Caco-2 (cell line): Measurements from ENCODE around the gene SPEG. TPM values are rescaled to one million over a fixed set of nuclear protein-coding genes. Genes with fewer than 3 reads are reported as not detected.

Experiments used
- BruUV-seq: library from RNA; stranded (reverse); fragments of 400-500 nt; replicated peaks from 2 replicates; lab custom pipeline; 2021; lab: Mats Ljungman, UMichigan
- CTCF ChIA-PET: fragments of 300-600 bp; sonication (Branson Sonifier 250); formaldehyde crosslinking; loops from one replicate; lab custom pipeline; 2022; ENCODE audit warnings: antibody characterized with exemption; lab: Charles Lee
- POLR2A ChIA-PET: fragments of 300-600 bp; sonication (Branson Sonifier 250); formaldehyde crosslinking; loops from one replicate; lab custom pipeline; 2022; ENCODE audit warnings: antibody characterized with exemption; lab: Charles Lee
- DNase-seq, 2 experiments: peaks; one replicate each; pipeline versions ENCODE4 v3.0.0 to v3.0.0-alpha.2; 2020 to 2022
- H3K27me3 ChIP-seq: replicated peaks from 2 replicates; pipeline ENCODE4 v1.6.0; 2011; ENCODE audit warnings: low read length; ENCODE audit not compliant: control insufficient read depth, insufficient read depth
- H3K36me3 ChIP-seq: 2 replicates; pipeline ENCODE4 v1.5.1; 2011; ENCODE audit warnings: low read length; ENCODE audit not compliant: control insufficient read depth, insufficient read depth
- H3K4me1 ChIP-seq: fragments of 250-450 bp; sonication (Bioruptor Pico); 2 replicates; pipeline ENCODE4 v1.5.1; 2020; ENCODE audit warnings: mild to moderate bottlenecking
- H3K4me3 ChIP-seq: 2 replicates; pipeline ENCODE4 v1.5.1; 2011; ENCODE audit warnings: low read depth, mild to moderate bottlenecking, control low read depth, low read length
- H3K9me3 ChIP-seq: fragments of 250-450 bp; sonication (Bioruptor Pico); 2 replicates; pipeline ENCODE4 v1.5.1; 2020; ENCODE audit warnings: mild to moderate bottlenecking, moderate library complexity
- H3K27ac Mint-ChIP-seq: one replicate; pipeline ENCODE4 v1.8.0; 2022; ENCODE audit warnings: mixed read lengths; ENCODE audit not compliant: unreplicated experiment
- H3K27me3 Mint-ChIP-seq: one replicate; pipeline ENCODE4 v1.8.0; 2022; ENCODE audit warnings: mixed read lengths; ENCODE audit not compliant: insufficient read depth, unreplicated experiment
- H3K36me3 Mint-ChIP-seq: one replicate; pipeline ENCODE4 v1.8.0; 2022; ENCODE audit warnings: mild to moderate bottlenecking, mixed read lengths; ENCODE audit not compliant: insufficient read depth, unreplicated experiment
- H3K4me1 Mint-ChIP-seq: one replicate; pipeline ENCODE4 v1.8.0; 2022; ENCODE audit warnings: low read depth, mixed read lengths; ENCODE audit not compliant: unreplicated experiment
- H3K4me3 Mint-ChIP-seq: one replicate; pipeline ENCODE4 v1.8.0; 2022; ENCODE audit warnings: mild to moderate bottlenecking, moderate library complexity, mixed read lengths; ENCODE audit not compliant: unreplicated experiment
- H3K9me3 Mint-ChIP-seq: one replicate; pipeline ENCODE4 v1.8.0; 2022; ENCODE audit warnings: mixed read lengths; ENCODE audit not compliant: unreplicated experiment
- CTCF ChIP-seq, 2 experiments: fragments of 200-600 bp in 1 of 2; IDR thresholded peaks; 1 replicate in 1 of 2; 2 replicates in 1 of 2; pipeline versions ENCODE4 v1.5.1 to v1.8.0; 2011 to 2022; ENCODE audit warnings: antibody characterized with exemption in 1 of 2, control low read depth in 1 of 2, inconsistent platforms in 1 of 2, low read depth in 1 of 2, low read length in 1 of 2, mild to moderate bottlenecking in 1 of 2, moderate library complexity in 1 of 2; ENCODE audit not compliant: insufficient read depth in 1 of 2, severe bottlenecking in 1 of 2, unreplicated experiment in 1 of 2
- intact Hi-C: fragments of 100-400 bp; cut with micrococcal nuclease; formaldehyde crosslinking; loops from one replicate; pipeline ENCODE4 v1.10.0; 2022; ENCODE audit not compliant: unreplicated experiment
- total RNA-seq: library from RNA; stranded (reverse); gene quantifications from 2 replicates; pipeline ENCODE4 v1.2.3, GENCODE V29; 2022

Gene SPEG
- total RNA-seq, 1 experiment from 2014 or later: 18.6 TPM

GRCh38 chr2:219445220-219445640 lies 10.6 kb downstream of the SPEG start:
- CTCF ChIA-PET: interaction anchor here (0.6 kb wide), 1 partner anchor 355 kb away, joined by 3 read pairs; no protein-coding TSS in a partner anchor
- no peaks in the 10 kb centered on the region for H3K36me3 ChIP-seq
- Mint-ChIP-seq H3K4me1 (no peaks in the 10 kb centered on the region), H3K27me3 (no peaks in the 10 kb centered on the region), H3K9me3 (no peaks in the 10 kb centered on the region), H3K36me3 (no peaks in the 10 kb centered on the region), H3K4me3 (no peak overlapping the region), H3K27ac (no peak overlapping the region)
- BruUV-seq: no TSS peak
- no peak for DNase-seq
- H3K4me1 ChIP-seq: peaks cover 10% of the 10 kb centered on the region
- no peaks in the 10 kb centered on the region for H3K27me3 ChIP-seq
- POLR2A ChIA-PET: no interaction called here
- H3K4me3 ChIP-seq: no peak overlapping the region
- intact Hi-C loops: no loop called here
- no peaks in the 10 kb centered on the region for H3K9me3 ChIP-seq
- TF ChIP-seq CTCF (IDR thresholded peaks at IDR 0.05; ENCODE audit: insufficient read depth in 1 of 2, low read depth in 1 of 2, low read length in 1 of 2, severe bottlenecking in 1 of 2, unreplicated experiment in 1 of 2): no peak

GRCh38 chr2:219446101-219446504 lies 11.5 kb downstream of the SPEG start:
- BruUV-seq: no TSS peak
- Mint-ChIP-seq H3K9me3 (no peaks in the 10 kb centered on the region), H3K27ac (no peak overlapping the region), H3K4me3 (no peak overlapping the region), H3K36me3 (no peaks in the 10 kb centered on the region), H3K4me1 (no peaks in the 10 kb centered on the region), H3K27me3 (no peaks in the 10 kb centered on the region)
- H3K4me3 ChIP-seq: no peak overlapping the region
- no peak for TF ChIP-seq CTCF (IDR thresholded peaks at IDR 0.05; ENCODE audit: insufficient read depth in 1 of 2, low read depth in 1 of 2, low read length in 1 of 2, severe bottlenecking in 1 of 2, unreplicated experiment in 1 of 2)
- intact Hi-C loops: no loop called here
- no peak for DNase-seq
- H3K36me3 ChIP-seq: no peaks in the 10 kb centered on the region
- H3K4me1 ChIP-seq: peaks cover 7% of the 10 kb centered on the region
- CTCF ChIA-PET: no interaction called here
- no peaks in the 10 kb centered on the region for H3K9me3 ChIP-seq
- H3K27me3 ChIP-seq: no peaks in the 10 kb centered on the region
- POLR2A ChIA-PET: no interaction called here

GRCh38 chr2:219446689-219447088 lies 12.0 kb downstream of the SPEG start:
- ChIA-PET CTCF (interaction anchor here (0.6 to 0.9 kb wide), 4 partner anchors 31 to 87 kb away, joined by 5 to 10 read pairs (median 6); partner anchors contain the start of gene DNPEP), POLR2A (no interaction called here)
- Mint-ChIP-seq H3K27ac (no peak overlapping the region), H3K4me3 (no peak overlapping the region), H3K9me3 (no peaks in the 10 kb centered on the region), H3K27me3 (no peaks in the 10 kb centered on the region), H3K4me1 (no peaks in the 10 kb centered on the region), H3K36me3 (no peaks in the 10 kb centered on the region)
- Histone ChIP-seq H3K4me1 (0 out of 2 replicates have a peak, but pooled peaks cover 3% of the 10 kb centered on the region), H3K4me3 (no peak overlapping the region), H3K9me3 (no peaks in the 10 kb centered on the region), H3K27me3 (no peaks in the 10 kb centered on the region), H3K36me3 (no peaks in the 10 kb centered on the region)
- no peak for TF ChIP-seq CTCF (IDR thresholded peaks at IDR 0.05; ENCODE audit: insufficient read depth in 1 of 2, low read depth in 1 of 2, low read length in 1 of 2, severe bottlenecking in 1 of 2, unreplicated experiment in 1 of 2)
- intact Hi-C loops: no loop called here
- no peak for DNase-seq
- no TSS peak for BruUV-seq
